ENCODE results near the gene LAMA2.

GRCh38 chr6:129312880-129313279, 429.9 kb downstream of the LAMA2 start:
- no peak for TF ChIP-seq POLR2AphosphoS5 (IDR thresholded peaks at IDR 0.05)
- TF ChIP-seq CTCF (IDR thresholded peaks at IDR 0.05), result no peak

Measured in breast epithelium (tissue), 3 donors.